ENCODE data around the gene MAP3K20.
"Not testable (repeated sequence)": the region's sequence is repeated elsewhere in the genome, so short reads cannot be mapped to it uniquely, and the experiment has no call there.

MAP3K20 gene

GRCh38 chr2:173238385-173238784 is 162.7 kb downstream of the MAP3K20 start:
- no peak for DNase-seq

DNA sequence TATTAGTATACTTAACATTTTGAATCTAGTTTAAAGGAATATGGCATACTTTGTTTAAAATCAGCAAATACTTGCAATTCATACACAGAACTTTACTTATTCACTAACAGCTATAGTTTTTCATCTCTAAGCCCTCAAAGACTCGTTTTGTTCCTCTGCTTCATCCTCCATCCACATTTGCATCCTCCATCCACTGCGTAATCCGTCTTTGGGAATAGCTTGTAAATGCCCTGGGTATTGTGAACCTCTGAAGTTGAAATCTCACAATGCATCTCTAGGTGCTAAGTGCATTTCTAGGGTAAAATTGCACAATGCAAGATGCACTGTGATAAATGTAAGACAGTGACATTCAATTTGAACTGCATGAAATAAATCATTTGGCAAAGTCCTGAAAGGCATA is 163.2 kb downstream of the MAP3K20 start:
- DNase-seq: no peak

- DNase-seq: peak; percentile 21
These were observed 164.0 kb downstream of the MAP3K20 start for GRCh38 chr2:173239644-173240043.

- no peak for DNase-seq
These were observed 164.4 kb downstream of the MAP3K20 start for GRCh38 chr2:173240083-173240482.

DNA sequence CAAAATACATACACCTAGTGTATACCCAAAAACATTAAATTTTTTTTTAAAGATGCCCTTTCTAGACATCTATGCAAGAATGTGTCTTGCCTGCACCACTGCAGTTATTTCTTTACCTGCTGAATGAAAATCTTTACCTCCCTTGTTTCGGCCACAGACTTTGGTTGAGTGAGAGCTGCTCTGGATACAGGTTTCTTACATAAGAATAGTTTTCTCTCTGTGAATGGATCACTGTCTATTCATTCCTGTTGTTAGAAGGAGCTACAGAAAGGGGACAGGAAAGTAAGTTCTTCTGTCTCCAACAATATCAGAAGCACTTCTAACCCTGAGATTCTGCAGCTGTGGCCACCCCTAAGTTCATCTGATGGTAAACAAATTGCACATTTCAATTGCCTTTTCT is 166.0 kb downstream of the MAP3K20 start:
- no peak for DNase-seq

DNA sequence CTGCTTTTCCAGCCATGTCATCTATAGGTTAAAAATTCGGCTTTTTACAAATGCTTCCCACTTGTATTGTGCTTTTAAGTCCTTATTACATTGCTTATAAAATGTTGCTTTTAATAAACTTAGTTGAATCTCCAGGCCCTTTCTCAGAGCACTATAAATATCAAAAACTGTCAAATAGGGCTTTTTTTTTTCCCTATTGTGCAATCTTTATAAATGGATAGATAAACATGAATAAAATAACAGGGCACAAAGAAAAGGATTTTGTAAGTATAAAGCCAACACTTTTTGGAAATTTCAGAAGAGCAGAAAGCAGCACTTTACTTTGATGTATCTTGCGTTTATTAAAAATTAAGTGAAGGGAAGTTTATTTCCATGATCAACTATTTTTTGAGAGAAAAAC is 171.5 kb downstream of the MAP3K20 start:
- no peak for DNase-seq

DNA sequence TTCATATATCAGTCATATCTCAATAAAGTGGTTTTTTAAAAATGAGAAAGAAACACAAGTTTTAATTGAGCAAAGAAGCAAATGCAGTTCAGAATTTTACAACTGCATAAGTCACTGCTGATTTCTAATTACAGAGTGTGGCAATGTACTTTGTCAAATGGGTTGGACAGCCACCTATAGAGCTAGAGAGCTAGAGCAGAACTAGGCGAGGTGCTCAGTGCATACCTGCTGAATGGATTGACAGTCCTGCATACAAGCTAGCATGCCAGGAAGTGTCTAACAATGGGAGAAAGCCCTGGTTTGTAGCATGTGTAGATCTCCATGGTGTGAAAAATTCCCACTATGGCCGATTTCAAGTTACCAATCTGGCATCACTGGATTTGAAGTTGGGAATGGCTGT is 172.7 kb downstream of the MAP3K20 start:
- no peak for DNase-seq

DNA sequence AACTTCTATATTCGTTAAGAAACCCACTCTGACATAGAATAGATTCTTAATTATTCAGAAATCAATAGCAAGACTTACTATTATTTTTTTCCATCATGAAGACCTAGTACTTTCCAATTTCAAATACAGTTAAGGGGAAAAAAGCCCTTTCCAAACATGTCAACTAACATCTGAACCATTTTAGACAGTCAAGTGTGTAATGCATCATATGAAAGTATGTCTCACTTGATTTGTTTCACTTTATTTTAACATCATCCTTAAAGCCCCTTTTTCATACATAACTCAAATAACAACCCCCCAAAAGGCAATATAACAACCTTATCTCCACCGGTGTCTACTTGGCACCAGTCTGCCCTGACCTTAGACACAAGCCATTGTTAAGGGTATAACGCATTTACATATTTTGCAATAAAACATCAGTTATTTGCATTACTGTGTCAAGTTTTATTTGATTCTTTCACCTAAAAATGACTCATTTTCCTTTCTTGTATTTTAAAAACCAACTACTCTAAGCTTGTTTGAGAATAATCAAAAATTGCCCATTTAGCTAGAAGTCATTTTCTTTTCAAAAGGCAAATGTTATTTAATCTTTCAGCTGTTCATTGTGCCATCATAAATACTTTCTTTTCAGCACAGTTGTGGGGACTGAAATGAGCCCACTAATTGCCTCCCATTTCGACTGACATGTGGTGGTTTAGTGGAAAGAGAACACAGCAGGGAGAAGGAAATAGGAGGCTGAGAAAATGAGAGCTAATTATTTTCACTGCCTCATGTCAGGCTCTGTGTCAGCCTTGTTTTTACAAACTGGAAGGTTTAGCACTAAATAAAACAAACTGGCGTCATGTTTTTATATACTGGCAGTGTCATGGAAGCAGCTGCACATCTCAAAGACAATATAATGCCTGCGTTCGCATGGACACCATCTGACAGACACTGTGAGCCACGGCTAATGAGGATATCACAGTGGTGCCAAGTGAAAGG is 174.3 kb downstream of the MAP3K20 start:
- no peak for DNase-seq

DNA sequence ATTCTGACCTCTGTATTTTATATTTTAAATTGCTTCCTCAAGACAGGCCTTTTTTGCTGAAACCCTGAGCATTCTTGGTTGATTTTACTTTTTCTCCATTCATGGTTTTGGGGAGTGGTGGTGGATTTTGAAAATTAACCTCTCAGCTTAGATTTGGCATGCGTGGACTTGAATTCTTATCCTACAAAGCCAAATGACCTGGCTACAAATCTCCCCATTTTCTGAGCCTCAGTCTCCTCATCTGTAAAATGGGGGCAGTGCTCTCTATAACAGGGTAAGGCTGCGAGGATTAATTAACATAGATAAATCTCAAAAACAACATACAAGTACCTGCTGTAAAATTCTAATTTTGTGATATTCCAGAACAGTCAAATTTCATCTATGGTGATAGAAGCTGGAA is 175.6 kb downstream of the MAP3K20 start:
- DNase-seq: no peak

GRCh38 chr2:173252581-173252980 is 176.9 kb downstream of the MAP3K20 start:
- no peak for DNase-seq

DNA sequence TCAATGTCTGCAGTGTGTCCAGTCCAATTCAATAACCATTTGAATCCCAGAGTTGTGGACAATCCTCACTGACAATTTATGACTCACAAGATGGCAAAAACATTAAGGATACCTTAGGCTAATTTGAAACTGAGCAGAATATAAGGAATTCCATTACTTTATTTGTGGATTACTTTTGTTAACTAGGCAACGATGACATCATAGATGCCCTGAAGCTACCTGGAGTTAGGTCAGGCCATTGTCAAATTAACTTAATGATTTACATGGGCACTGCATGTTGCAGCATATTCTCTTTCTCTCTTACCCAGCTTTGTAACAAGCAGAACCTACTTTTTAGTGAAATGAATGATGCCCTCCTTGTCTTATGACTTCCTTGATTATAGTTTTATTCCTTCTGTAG is 179.0 kb downstream of the MAP3K20 start:
- DNase-seq: no peak

GRCh38 chr2:173258701-173259100 is 183.1 kb downstream of the MAP3K20 start:
- no peak for DNase-seq

DNA sequence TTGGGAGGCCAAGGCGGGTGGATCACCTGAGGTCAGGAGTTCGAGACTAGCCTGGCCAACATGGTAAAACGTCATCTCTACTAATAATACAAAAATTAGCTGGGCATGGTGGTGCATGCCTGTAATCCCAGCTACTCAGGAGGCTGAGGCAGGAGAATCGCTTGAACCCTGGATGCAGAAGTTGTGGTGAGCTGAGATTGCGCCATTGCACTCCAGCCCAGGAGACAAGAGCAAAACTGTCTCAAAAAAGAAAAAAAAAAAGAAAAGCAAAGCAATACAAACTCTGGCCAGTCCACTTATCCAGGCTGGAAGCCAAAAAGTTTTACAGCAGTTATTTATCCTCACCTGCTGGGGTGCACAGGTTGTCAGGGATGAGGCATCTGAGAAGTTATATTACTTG is 186.7 kb downstream of the MAP3K20 start:
- not testable (repeated sequence) for DNase-seq

GRCh38 chr2:173264151-173264550 is 188.5 kb downstream of the MAP3K20 start:
- no peak for DNase-seq

- DNase-seq: no peak
These were observed 189.1 kb downstream of the MAP3K20 start for GRCh38 chr2:173264603-173265366.

- no peak for DNase-seq
These were observed 195.5 kb downstream of the MAP3K20 start for GRCh38 chr2:173271135-173271534.

- peak; percentile 5 for DNase-seq
These were observed 196.2 kb downstream of the MAP3K20 start for GRCh38 chr2:173271825-173272224.

DNA sequence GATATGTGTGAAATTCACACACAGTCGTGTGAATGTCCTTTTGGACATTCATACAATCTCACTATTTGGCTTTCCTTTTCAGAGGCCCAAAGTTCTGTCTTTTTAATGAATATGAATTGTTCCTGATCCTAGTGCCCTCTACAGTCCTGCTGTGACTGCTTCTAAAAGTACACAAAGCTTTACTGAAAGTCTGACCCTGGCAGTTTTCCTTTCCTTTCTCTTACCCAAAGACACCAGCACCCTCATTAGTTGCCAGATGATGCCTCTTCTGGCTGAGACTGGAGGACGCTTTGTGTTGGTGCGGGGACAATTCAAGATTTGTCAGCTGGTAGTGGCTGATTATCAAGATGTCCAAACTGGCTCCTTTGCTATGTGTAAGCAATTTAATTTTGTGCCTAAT is 197.2 kb downstream of the MAP3K20 start:
- DNase-seq: no peak

GRCh38 chr2:173278794-173279526 is 203.3 kb downstream of the MAP3K20 start:
- peak; percentile 17 for DNase-seq

- no peak for DNase-seq
These were observed 203.9 kb downstream of the MAP3K20 start for GRCh38 chr2:173279527-173279868.

- DNase-seq: no peak
These were observed 205.2 kb downstream of the MAP3K20 start for GRCh38 chr2:173280853-173281252.

DNA sequence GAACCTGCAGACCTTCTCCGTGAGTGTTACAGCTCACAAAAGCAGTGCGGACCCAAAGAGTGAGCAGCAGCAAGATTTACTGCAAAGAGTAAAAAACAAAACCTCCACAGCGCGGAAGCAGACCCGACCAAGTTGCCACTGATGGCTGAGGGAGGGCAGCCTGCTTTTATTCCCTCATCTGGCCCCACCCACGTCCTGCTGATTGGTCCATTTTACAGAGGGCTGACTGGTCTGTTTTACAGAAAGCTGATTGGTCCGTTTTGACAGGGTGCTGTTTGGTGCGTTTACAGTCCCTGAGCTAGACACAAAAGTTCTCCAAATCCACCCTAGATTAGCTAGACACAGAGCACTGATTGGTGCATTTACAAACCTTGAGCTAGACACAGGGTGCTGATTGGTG is 206.3 kb downstream of the MAP3K20 start:
- DNase-seq: not testable (repeated sequence)

Measured in fibroblast of skin of abdomen (primary cell).